Keratinocyte (primary cell): ENCODE results near the gene PAQR8. TPM values are rescaled to one million over a fixed set of nuclear protein-coding genes. Genes with fewer than 3 reads are reported as not detected.

ENCODE experiments used
- DNase-seq: peaks from one replicate; pipeline ENCODE4 v3.0.0-alpha.2; 2011; ENCODE audit warnings: low read depth, missing footprints, low spot score
- FAIRE-seq: peaks from 2 replicates; lab custom pipeline; 2011; peaks lifted over from hg19 to GRCh38; lab: Jason Lieb, UNC
- H2AFZ ChIP-seq: 2 replicates; pipeline ENCODE4 v1.6.0; 2012; ENCODE audit warnings: low read length, control low read depth, inconsistent platforms; ENCODE audit not compliant: control insufficient read depth
- H3K27ac ChIP-seq: 2 replicates; pipeline ENCODE4 v1.5.1; 2011; ENCODE audit warnings: low read length; ENCODE audit not compliant: control insufficient read depth, insufficient read depth
- H3K27me3 ChIP-seq: 3 replicates; pipeline ENCODE4 v1.6.0; 2011; ENCODE audit warnings: low read length; ENCODE audit not compliant: control insufficient read depth, insufficient read depth; ENCODE audit errors: extremely low read depth
- H3K36me3 ChIP-seq, 2 experiments: 2 replicates in 1 of 2; 3 replicates in 1 of 2; pipeline ENCODE4 v1.5.1; 2011; ENCODE audit warnings: low read length in 2 of 2, mild to moderate bottlenecking in 1 of 2; ENCODE audit not compliant: control insufficient read depth in 2 of 2, insufficient read depth in 2 of 2; ENCODE audit errors: extremely low read depth in 1 of 2
- H3K4me1 ChIP-seq: 3 replicates; pipeline ENCODE4 v1.5.1; 2011; ENCODE audit warnings: low read length; ENCODE audit not compliant: control insufficient read depth, insufficient read depth; ENCODE audit errors: extremely low read depth
- H3K4me2 ChIP-seq: 3 replicates; pipeline ENCODE4 v1.6.0; 2011; ENCODE audit warnings: low read depth, low read length; ENCODE audit not compliant: control insufficient read depth, insufficient read depth; ENCODE audit errors: extremely low read depth
- H3K4me3 ChIP-seq, 3 experiments: fragments of 200-600 bp in 1 of 3; sonication (generic) in 1 of 3; 2 replicates in 2 of 3; 3 replicates in 1 of 3; pipeline ENCODE4 v1.5.1; 2011 to 2016; ENCODE audit warnings: low read length in 3 of 3, mild to moderate bottlenecking in 3 of 3, control low read depth in 2 of 3, inconsistent platforms in 1 of 3, low read depth in 1 of 3, mixed read lengths in 1 of 3, mixed run types in 1 of 3, moderate library complexity in 1 of 3; ENCODE audit not compliant: control insufficient read depth in 2 of 3, insufficient read depth in 2 of 3; ENCODE audit errors: extremely low read depth in 1 of 3
- H3K79me2 ChIP-seq: 2 replicates; pipeline ENCODE4 v1.6.0; 2012; ENCODE audit warnings: low read length; ENCODE audit not compliant: control insufficient read depth, insufficient read depth
- H3K9ac ChIP-seq: 3 replicates; pipeline ENCODE4 v1.6.0; 2011; ENCODE audit warnings: low read length; ENCODE audit not compliant: control insufficient read depth, insufficient read depth; ENCODE audit errors: extremely low read depth
- H3K9me1 ChIP-seq: 3 replicates; pipeline ENCODE4 v1.6.0; 2011; ENCODE audit warnings: low read length; ENCODE audit not compliant: control insufficient read depth, insufficient read depth; ENCODE audit errors: extremely low read depth
- H3K9me3 ChIP-seq: 2 replicates; pipeline ENCODE4 v1.5.1; 2012; ENCODE audit warnings: low read depth, low read length; ENCODE audit not compliant: control insufficient read depth
- H4K20me1 ChIP-seq: 3 replicates; pipeline ENCODE4 v1.6.0; 2011; ENCODE audit warnings: low read length; ENCODE audit not compliant: control insufficient read depth, insufficient read depth; ENCODE audit errors: extremely low read depth
- EZH2 ChIP-seq: IDR thresholded peaks from one replicate; pipeline ENCODE4 v1.6.1; 2012; ENCODE audit warnings: inconsistent platforms, mild to moderate bottlenecking, low read length, moderate library complexity
- dilution Hi-C: fragments of 300-500 bp; cut with MboI; formaldehyde crosslinking; loops from one replicate; pipeline ENCODE4 v1.7.0; 2020; ENCODE audit warnings: low sequenced_read_pairs; ENCODE audit not compliant: extremely low pct_ligation_motif_present
- polyA plus RNA-seq, 5 experiments: library from polyadenylated mRNA; depleted of rRNA in 3 of 5; stranded (reverse) in 3 of 5; stranded (forward) in 1 of 5; unstranded in 1 of 5; fragments of >200 nt; gene quantifications; 1 replicate in 1 of 5; 2 replicates in 3 of 5; 3 replicates in 1 of 5; pipeline versions ENCODE4 v1.2.1 to v1.2.3, GENCODE V29; 2011 to 2012; ENCODE audit warnings: missing spikeins in 2 of 5, low read depth in 1 of 5, low replicate concordance in 1 of 5
- TF ChIP-seq, protein P1 (sequence below), 3 experiments: IDR thresholded peaks in 1 of 3; conservative IDR thresholded peaks in 1 of 3; optimal IDR thresholded peaks in 1 of 3; 2 replicates in 2 of 3; 3 replicates in 1 of 3; pipeline versions ENCODE3 to v1.5.1; 2011; ENCODE audit warnings: low read length in 3 of 3, mild to moderate bottlenecking in 3 of 3, moderate library complexity in 2 of 3, control low read depth in 1 of 3, inconsistent platforms in 1 of 3; ENCODE audit not compliant: insufficient read depth in 2 of 3; ENCODE audit errors: extremely low read depth in 1 of 3

The PAQR8 gene
- polyA plus RNA-seq, 1 donor (not counting 4 experiments of a cell fraction or from before 2014, with no cell fraction given) = 1.6 TPM

DNA sequence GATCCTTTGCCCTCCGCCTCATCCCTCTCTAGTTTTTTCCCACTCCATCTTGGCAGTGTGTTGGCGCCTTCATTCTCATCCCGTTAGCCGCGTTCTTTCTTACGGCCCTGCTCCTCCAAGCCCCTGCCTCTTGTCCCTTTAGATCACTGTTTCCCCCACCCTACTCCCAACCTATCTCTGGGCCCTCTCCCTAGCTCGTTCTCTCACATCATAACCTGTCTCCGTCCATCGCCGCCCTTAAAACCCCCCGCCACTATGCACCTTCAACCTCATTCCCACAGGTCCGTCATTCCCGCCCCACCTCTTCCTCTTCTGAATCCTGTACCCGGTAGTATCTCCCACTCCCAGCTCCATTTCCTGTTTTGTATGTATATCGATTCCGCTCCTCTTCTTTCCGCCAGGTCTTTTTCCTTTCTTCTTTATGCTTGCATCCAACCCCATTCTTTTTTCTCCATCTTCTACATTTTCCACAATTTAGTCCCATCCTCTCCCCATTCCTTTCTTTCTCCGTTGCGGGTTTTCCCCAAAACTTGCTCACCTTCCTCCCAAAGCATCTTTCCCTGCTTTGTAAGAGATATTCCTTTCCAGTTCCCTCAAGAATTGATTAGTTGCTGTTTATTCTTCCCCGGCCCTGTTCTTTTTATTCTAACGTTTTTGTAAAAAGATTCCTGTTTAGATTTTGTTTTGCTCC, 58.9 kb downstream of the PAQR8 start:
- H3K36me3 ChIP-seq = no peaks in the 10 kb centered on the region
- H3K9ac ChIP-seq = peak overlapping the region; percentile 84
- H3K4me3 ChIP-seq = peak overlapping the region; percentile 71 to 88 (median 79)
- no peak for TF ChIP-seq EZH2
- TF ChIP-seq, protein P1, sequence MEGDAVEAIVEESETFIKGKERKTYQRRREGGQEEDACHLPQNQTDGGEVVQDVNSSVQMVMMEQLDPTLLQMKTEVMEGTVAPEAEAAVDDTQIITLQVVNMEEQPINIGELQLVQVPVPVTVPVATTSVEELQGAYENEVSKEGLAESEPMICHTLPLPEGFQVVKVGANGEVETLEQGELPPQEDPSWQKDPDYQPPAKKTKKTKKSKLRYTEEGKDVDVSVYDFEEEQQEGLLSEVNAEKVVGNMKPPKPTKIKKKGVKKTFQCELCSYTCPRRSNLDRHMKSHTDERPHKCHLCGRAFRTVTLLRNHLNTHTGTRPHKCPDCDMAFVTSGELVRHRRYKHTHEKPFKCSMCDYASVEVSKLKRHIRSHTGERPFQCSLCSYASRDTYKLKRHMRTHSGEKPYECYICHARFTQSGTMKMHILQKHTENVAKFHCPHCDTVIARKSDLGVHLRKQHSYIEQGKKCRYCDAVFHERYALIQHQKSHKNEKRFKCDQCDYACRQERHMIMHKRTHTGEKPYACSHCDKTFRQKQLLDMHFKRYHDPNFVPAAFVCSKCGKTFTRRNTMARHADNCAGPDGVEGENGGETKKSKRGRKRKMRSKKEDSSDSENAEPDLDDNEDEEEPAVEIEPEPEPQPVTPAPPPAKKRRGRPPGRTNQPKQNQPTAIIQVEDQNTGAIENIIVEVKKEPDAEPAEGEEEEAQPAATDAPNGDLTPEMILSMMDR (optimal IDR thresholded peaks at IDR 0.05 in 1 of 3, IDR thresholded peaks at IDR 0.05 in 1 of 3, conservative IDR thresholded peaks at IDR 0.05 in 1 of 3; ENCODE audit: extremely low read depth in 1 of 3, insufficient read depth in 2 of 3, low read length in 3 of 3) = no peak
- H3K27ac ChIP-seq = peak overlapping the region; percentile 85
- dilution Hi-C loops = loop anchor here (25.0 kb wide), 1 partner anchor 241 kb away; the partner anchor contains the start of gene TMEM14A
- no peaks in the 10 kb centered on the region for H3K9me3 ChIP-seq
- peak overlapping the region; percentile 92 for H2AFZ ChIP-seq
- no peaks in the 10 kb centered on the region for H3K27me3 ChIP-seq
- H3K4me2 ChIP-seq = peak overlapping the region; percentile 99
- DNase-seq (no peak), FAIRE-seq (no peak)
- H3K4me1 ChIP-seq = peaks cover 45% of the 10 kb centered on the region
- H3K9me1 ChIP-seq = no peaks in the 10 kb centered on the region
- H4K20me1 ChIP-seq = no peaks in the 10 kb centered on the region
- peaks cover 1% of the 10 kb centered on the region for H3K79me2 ChIP-seq

DNA sequence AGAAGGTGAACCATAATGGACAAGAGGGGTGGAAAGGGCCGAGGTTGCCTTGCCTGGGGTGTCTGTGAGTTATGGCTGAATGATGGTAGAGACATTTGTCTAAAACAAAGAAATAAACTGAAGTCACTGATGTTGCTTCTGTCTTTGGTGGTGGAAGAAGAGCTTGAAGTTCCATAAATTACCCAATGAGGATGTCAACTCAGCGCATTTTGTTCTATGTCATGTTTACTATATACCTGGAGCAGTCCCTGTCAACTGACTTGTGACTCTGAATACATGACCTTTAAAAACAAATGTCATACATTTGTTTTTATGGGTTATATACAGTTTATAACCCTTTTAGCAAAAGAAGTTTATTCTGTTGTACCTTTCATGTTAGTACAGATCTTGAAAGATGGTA, 60.2 kb downstream of the PAQR8 start:
- no peaks in the 10 kb centered on the region for H3K27me3 ChIP-seq
- H3K4me1 ChIP-seq = peaks cover 36% of the 10 kb centered on the region
- no peaks in the 10 kb centered on the region for H3K36me3 ChIP-seq
- H4K20me1 ChIP-seq = no peaks in the 10 kb centered on the region
- H2AFZ ChIP-seq = no peak overlapping the region
- H3K9ac ChIP-seq = no peak overlapping the region
- no peaks in the 10 kb centered on the region for H3K9me3 ChIP-seq
- dilution Hi-C loops = loop anchor here (25.0 kb wide), 1 partner anchor 240 kb away; the partner anchor contains the start of gene TMEM14A
- no peak for FAIRE-seq
- H3K27ac ChIP-seq = no peak overlapping the region
- no peaks in the 10 kb centered on the region for H3K9me1 ChIP-seq
- peaks cover 1% of the 10 kb centered on the region for H3K79me2 ChIP-seq
- H3K4me2 ChIP-seq = no peak overlapping the region
- no peak overlapping the region for H3K4me3 ChIP-seq
- DNase-seq = no peak
- no peak for TF ChIP-seq EZH2
- TF ChIP-seq, protein P1 (optimal IDR thresholded peaks at IDR 0.05 in 1 of 3, IDR thresholded peaks at IDR 0.05 in 1 of 3, conservative IDR thresholded peaks at IDR 0.05 in 1 of 3; ENCODE audit: extremely low read depth in 1 of 3, insufficient read depth in 2 of 3, low read length in 3 of 3) = no peak
